Prostate gland (tissue), 2 donors: ENCODE results near the gene ORC3. TPM values are rescaled to one million over a fixed set of nuclear protein-coding genes. Genes with fewer than 3 reads are reported as not detected.
A peak's percentile ranks its signal among the peaks of the same experiment; 100 is the strongest.
"Not testable (repeated sequence)": the region's sequence is repeated elsewhere in the genome, so short reads cannot be mapped to it uniquely, and the experiment has no call there.

ENCODE experiments used
- DNase-seq: peaks from one replicate; pipeline ENCODE4 v3.0.0-alpha.2; 2019; ENCODE audit warnings: low spot score
- H3K27ac ChIP-seq, 2 donors: fragments of 200-600 bp; sonication (generic); 2 replicates each; pipeline ENCODE4 v1.5.1; 2017 to 2019
- H3K27me3 ChIP-seq: fragments of 200-600 bp; sonication (generic); replicated peaks from 2 replicates; pipeline ENCODE4 v1.5.1; 2019; ENCODE audit not compliant: insufficient read depth
- H3K36me3 ChIP-seq, 2 donors: fragments of 200-600 bp; sonication (generic); 1 replicate in 1 of 2; 2 replicates in 1 of 2; pipeline versions ENCODE4 v1.5.1 to v1.8.1; 2017 to 2019
- H3K4me1 ChIP-seq: fragments of 200-600 bp; sonication (generic); replicated peaks from 2 replicates; pipeline ENCODE4 v1.5.1; 2019
- H3K4me3 ChIP-seq, 2 donors: fragments of 200-600 bp; sonication (generic); 2 replicates each; pipeline ENCODE4 v1.5.1; 2017 to 2019
- H3K9me3 ChIP-seq: fragments of 200-600 bp; sonication (generic); 2 replicates; pipeline ENCODE4 v1.5.1; 2017
- CTCF ChIP-seq, 4 experiments: fragments of 200-600 bp in 2 of 4; fragments of 450-650 bp in 2 of 4; sonication (generic) in 2 of 4; IDR thresholded peaks; 1 replicate in 3 of 4; 2 replicates in 1 of 4; pipeline ENCODE4 v1.5.1; 2016 to 2019; ENCODE audit warnings: antibody characterized with exemption in 4 of 4, mild to moderate bottlenecking in 2 of 4, moderate library complexity in 2 of 4
- POLR2A ChIP-seq: fragments of 450-650 bp; IDR thresholded peaks from one replicate; pipeline ENCODE4 v1.6.1; 2016; ENCODE audit warnings: antibody characterized with exemption, mild to moderate bottlenecking
- POLR2AphosphoS5 ChIP-seq: sonication (generic); formaldehyde crosslinking; IDR thresholded peaks from one replicate; pipeline ENCODE4 v1.6.1; 2017; ENCODE audit warnings: antibody characterized with exemption
- WGBS: methylation state at CpG from one replicate; pipeline ENCODE4 v1.1.5; 2018; 5-methylcytosine and 5-hydroxymethylcytosine counted together
- intact Hi-C: fragments of 100-400 bp; cut with DNase I; formaldehyde crosslinking; loops from one replicate; pipeline ENCODE4 v1.14.2; 2022
- total RNA-seq, 2 donors: library from RNA; depleted of rRNA; stranded (reverse); fragments of >200 nt; gene quantifications; one replicate each; pipeline ENCODE4 v1.1.0, GENCODE V29; 2016

The ORC3 gene
- total RNA-seq, 2 donors from 2014 or later, result 18.5 to 30.9 TPM

GRCh38 chr6:87687296-87687695 lies 97.4 kb downstream of the ORC3 start:
- 62% methylated on average over 3 of the region's 3 CpGs for WGBS
- TF ChIP-seq POLR2A (no peak), CTCF (IDR thresholded peaks at IDR 0.05) (no peak), POLR2AphosphoS5 (no peak)
- intact Hi-C loops, result no loop called here

GRCh38 chr6:87687893-87688292 lies 98.0 kb downstream of the ORC3 start:
- H3K36me3 ChIP-seq, intact Hi-C loops, H3K27me3 ChIP-seq, DNase-seq, H3K4me1 ChIP-seq, H3K9me3 ChIP-seq, H3K27ac ChIP-seq, H3K4me3 ChIP-seq: not testable (repeated sequence)
- 95% methylated on average over 9 of the region's 9 CpGs for WGBS

More at GRCh38 chr6:87687296-87687695, 97.4 kb downstream of the ORC3 start:
- Histone ChIP-seq H3K9me3 (no peaks in the 10 kb centered on the region), H3K27ac (no peak overlapping the region), H3K27me3 (no peaks in the 10 kb centered on the region), H3K36me3 (no peaks in the 10 kb centered on the region), H3K4me1 (peaks cover 3% of the 10 kb centered on the region), H3K4me3 (no peak overlapping the region)
- DNase-seq, result no peak

GRCh38 chr6:87690441-87690840 lies 100.5 kb downstream of the ORC3 start:
- no peak for DNase-seq
- intact Hi-C loops, result no loop called here
- H3K4me1 ChIP-seq, result peaks cover 3% of the 10 kb centered on the region
- H3K27me3 ChIP-seq, result no peaks in the 10 kb centered on the region
- no peaks in the 10 kb centered on the region for H3K9me3 ChIP-seq
- no peaks in the 10 kb centered on the region for H3K36me3 ChIP-seq
- TF ChIP-seq CTCF (IDR thresholded peaks at IDR 0.05) (no peak), POLR2AphosphoS5 (no peak), POLR2A (no peak)
- no peak overlapping the region for H3K27ac ChIP-seq
- no peak overlapping the region for H3K4me3 ChIP-seq
- 80% methylated on average over 3 of the region's 3 CpGs for WGBS

- H3K27ac ChIP-seq, result no peak overlapping the region
- DNase-seq, result no peak
- no peaks in the 10 kb centered on the region for H3K36me3 ChIP-seq
- 47% methylated on average over 2 of the region's 2 CpGs for WGBS
- intact Hi-C loops, result no loop called here
- TF ChIP-seq CTCF (IDR thresholded peaks at IDR 0.05) (no peak), POLR2A (no peak)
- H3K9me3 ChIP-seq, result no peaks in the 10 kb centered on the region
- H3K4me3 ChIP-seq, result no peak overlapping the region
- H3K27me3 ChIP-seq, result no peaks in the 10 kb centered on the region
- H3K4me1 ChIP-seq, result peaks cover 3% of the 10 kb centered on the region
These were observed 102.2 kb downstream of the ORC3 start for GRCh38 chr6:87692086-87692485.

- intact Hi-C loops, H3K27me3 ChIP-seq, H3K9me3 ChIP-seq, H3K4me1 ChIP-seq, DNase-seq, H3K4me3 ChIP-seq, H3K27ac ChIP-seq, H3K36me3 ChIP-seq: not testable (repeated sequence)
- WGBS, result 96% methylated on average over 12 of the region's 12 CpGs
These were observed 106.9 kb downstream of the ORC3 start for GRCh38 chr6:87696817-87697216.

GRCh38 chr6:87697581-87698546 lies 107.9 kb downstream of the ORC3 start:
- no peaks in the 10 kb centered on the region for H3K36me3 ChIP-seq
- no peak for TF ChIP-seq CTCF (IDR thresholded peaks at IDR 0.05)
- TF ChIP-seq POLR2AphosphoS5, result peak; percentile 17
- DNase-seq, result no peak
- peak overlapping the region; percentile 7 to 95 for H3K4me3 ChIP-seq
- no peaks in the 10 kb centered on the region for H3K27me3 ChIP-seq
- intact Hi-C loops, result no loop called here
- peak overlapping the region in 1 of 2 donors; percentile 46 for H3K27ac ChIP-seq
- WGBS, result 20% methylated on average over 8 of the region's 8 CpGs
- H3K9me3 ChIP-seq, result no peaks in the 10 kb centered on the region
- no peaks in the 10 kb centered on the region for H3K4me1 ChIP-seq
